ENCODE results near the gene PCDHGA7.
A peak's percentile ranks its signal among the peaks of the same experiment; 100 is the strongest.
"Not testable (repeated sequence)": the region's sequence is repeated elsewhere in the genome, so short reads cannot be mapped to it uniquely, and the experiment has no call there.

The PCDHGA7 gene

DNA sequence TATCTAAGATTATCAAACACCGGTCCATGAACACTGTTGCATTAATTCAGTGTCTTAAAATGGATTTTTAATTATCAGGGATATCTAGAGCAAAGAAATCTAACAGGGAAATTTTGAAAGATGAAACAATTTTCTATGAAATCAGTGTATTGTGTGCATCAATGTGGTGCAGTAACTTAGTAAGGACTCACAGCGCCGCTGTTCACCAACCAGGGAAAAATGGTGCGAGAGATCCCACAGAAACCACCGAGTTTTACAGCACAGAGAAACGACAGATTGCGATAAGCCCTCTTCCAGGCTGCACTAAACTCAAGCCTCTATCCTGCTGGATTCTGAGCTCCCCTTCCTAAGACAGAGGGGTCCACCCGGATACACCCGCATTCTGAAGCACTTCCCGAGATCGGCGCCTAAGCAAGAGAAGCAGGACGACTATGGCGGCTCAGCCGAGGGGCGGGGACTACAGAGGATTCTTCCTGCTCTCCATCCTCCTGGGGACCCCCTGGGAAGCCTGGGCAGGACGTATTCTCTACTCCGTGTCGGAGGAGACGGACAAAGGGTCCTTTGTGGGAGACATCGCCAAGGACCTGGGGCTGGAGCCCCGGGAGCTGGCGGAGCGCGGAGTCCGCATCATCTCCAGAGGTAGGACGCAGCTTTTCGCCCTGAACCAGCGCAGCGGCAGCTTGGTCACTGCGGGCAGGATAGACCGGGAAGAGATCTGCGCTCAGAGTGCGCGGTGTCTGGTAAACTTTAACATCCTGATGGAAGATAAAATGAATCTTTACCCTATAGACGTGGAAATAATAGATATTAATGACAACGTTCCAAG is at the start of gene PCDHGA7:
TSS of gene PCDHGA7 (plus strand) at position 274 of the 826 bp plus-strand sequence. CDS start at position 432, 158 bp downstream.
- Histone ChIP-seq H3K4me1 (ENCODE audit: control insufficient read depth, insufficient read depth, low read length, unreplicated experiment) (no peaks in the 10 kb centered on the region), H2AFZ (ENCODE audit: low read length, unreplicated experiment) (no peak within 1 kb of the TSS), H3K4me3 (ENCODE audit: low read depth, low read length) (peak within 1 kb of the TSS; percentile 67), H3K27ac (ENCODE audit: low read depth, low read length) (no peak within 1 kb of the TSS), H3K36me3 (ENCODE audit: insufficient read depth, low read length) (no peaks in the 10 kb centered on the region), H3K27me3 (ENCODE audit: insufficient read depth, low read length) (peaks cover 80% of the 10 kb centered on the region), H3K79me2 (ENCODE audit: control insufficient read depth, insufficient read depth, low read length, unreplicated experiment) (no peaks in the 10 kb centered on the region)

DNA sequence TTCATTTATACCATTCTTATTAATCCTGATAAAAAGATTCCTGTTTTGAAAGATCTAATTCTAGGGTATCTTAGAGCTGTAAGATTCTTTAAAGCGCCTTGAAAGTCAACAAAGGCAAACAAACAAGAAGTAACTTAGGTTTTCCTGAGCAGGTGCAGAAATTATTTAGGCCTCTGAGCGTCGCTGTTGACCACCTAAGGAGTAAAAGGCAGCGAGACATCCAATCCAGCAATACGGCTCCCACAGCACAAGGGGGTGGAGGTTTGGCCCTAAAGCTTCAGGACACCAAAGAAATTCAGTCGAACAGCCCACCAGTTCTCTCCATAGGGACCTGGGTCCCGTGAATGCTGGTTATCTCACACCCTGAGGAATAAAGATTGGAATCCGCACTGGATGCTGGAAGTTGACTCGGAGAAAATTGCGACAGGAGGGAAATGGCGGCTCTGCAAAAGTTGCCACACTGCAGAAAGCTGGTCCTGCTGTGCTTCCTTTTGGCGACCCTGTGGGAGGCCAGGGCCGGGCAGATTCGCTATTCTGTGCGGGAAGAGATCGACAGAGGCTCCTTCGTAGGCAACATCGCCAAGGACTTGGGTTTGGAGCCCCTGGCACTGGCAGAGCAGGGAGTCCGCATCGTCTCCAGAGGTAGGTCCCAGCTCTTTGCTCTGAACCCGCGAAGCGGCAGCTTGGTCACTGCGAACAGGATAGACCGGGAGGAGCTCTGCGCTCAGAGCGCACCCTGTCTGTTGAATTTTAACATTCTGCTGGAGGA is 43.8 kb upstream of the PCDHGA7 start, which contains the start of gene PCDHGA2:
TSS of gene PCDHGA2 (plus strand) at position 223 of the 769 bp plus-strand sequence.
- Histone ChIP-seq H3K79me2 (ENCODE audit: control insufficient read depth, insufficient read depth, low read length, unreplicated experiment) (no peaks in the 10 kb centered on the region), H3K4me3 (ENCODE audit: low read depth, low read length) (peak within 1 kb of the TSS; percentile 70), H3K36me3 (ENCODE audit: insufficient read depth, low read length) (no peaks in the 10 kb centered on the region), H3K4me1 (ENCODE audit: control insufficient read depth, insufficient read depth, low read length, unreplicated experiment) (no peaks in the 10 kb centered on the region), H3K27me3 (ENCODE audit: insufficient read depth, low read length) (peaks cover 74% of the 10 kb centered on the region), H3K27ac (ENCODE audit: low read depth, low read length) (no peak within 1 kb of the TSS), H2AFZ (ENCODE audit: low read length, unreplicated experiment) (peak within 1 kb of the TSS; percentile 57)

DNA sequence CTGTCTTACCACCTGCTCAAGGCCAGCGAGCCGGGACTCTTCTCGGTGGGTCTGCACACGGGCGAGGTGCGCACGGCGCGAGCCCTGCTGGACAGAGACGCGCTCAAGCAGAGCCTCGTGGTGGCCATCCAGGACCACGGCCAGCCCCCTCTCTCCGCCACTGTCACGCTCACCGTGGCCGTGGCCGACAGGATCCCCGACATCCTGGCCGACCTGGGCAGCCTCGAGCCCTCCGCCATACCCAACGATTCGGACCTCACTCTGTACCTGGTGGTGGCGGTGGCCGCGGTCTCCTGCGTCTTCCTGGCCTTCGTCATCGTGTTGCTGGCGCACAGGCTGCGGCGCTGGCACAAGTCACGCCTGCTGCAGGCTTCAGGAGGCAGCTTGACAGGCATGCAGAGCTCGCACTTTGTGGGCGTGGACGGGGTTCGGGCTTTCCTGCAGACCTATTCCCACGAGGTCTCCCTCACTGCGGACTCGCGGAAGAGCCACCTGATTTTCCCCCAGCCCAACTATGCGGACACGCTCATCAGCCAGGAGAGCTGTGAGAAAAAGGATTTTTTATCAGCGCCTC is 41.7 kb upstream of the PCDHGA7 start:
- not testable (repeated sequence) for H3K36me3 ChIP-seq (ENCODE audit: insufficient read depth, low read length); H3K4me3 ChIP-seq (ENCODE audit: low read depth, low read length); H3K4me1 ChIP-seq (ENCODE audit: control insufficient read depth, insufficient read depth, low read length, unreplicated experiment); H3K27ac ChIP-seq (ENCODE audit: low read depth, low read length); H3K79me2 ChIP-seq (ENCODE audit: control insufficient read depth, insufficient read depth, low read length, unreplicated experiment); H2AFZ ChIP-seq (ENCODE audit: low read length, unreplicated experiment)
- H3K27me3 ChIP-seq (ENCODE audit: insufficient read depth, low read length): peaks cover 71% of the 10 kb centered on the region

GRCh38 chr5:141342773-141343172 is 39.8 kb upstream of the PCDHGA7 start:
- Histone ChIP-seq H3K27me3 (ENCODE audit: insufficient read depth, low read length) (peaks cover 64% of the 10 kb centered on the region), H3K36me3 (ENCODE audit: insufficient read depth, low read length) (no peaks in the 10 kb centered on the region), H3K79me2 (ENCODE audit: control insufficient read depth, insufficient read depth, low read length, unreplicated experiment) (no peaks in the 10 kb centered on the region), H3K27ac (ENCODE audit: low read depth, low read length) (no peak overlapping the region), H3K4me1 (ENCODE audit: control insufficient read depth, insufficient read depth, low read length, unreplicated experiment) (no peaks in the 10 kb centered on the region), H3K4me3 (ENCODE audit: low read depth, low read length) (no peak overlapping the region), H2AFZ (ENCODE audit: low read length, unreplicated experiment) (no peak overlapping the region)

DNA sequence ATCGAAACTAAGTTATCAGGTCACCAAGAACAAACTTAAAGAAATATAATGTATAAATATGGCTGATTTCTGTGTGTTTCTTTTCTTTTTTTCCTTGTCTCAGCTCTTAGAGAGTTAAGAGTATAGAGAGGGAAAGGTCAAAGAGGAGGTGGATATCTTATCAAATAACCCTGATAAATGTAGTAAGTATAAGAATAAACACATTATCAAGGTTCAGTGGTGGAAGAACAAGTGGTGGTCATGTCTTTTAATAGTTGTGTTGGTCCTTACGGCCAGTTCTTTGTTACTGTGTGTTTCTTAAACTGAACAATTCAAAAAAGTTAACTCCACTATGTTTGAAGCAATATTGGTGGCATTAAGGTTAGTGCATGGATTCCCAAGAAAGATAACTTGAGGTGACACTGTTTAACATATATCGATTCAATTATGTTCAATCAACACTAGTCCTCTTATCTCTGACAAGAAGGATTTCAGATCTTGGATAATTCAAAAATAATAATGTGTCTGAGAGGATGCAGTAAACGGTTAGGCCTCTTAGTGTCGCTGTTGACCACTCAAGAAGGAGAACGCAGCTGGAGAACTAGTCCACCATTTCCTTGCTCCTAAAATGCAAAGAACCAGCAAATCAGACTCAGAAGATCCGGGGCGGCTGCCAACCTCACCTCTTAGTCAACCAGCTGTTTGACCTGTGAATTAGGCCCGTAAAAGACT is 39.1 kb upstream of the PCDHGA7 start, which contains the start of gene PCDHGA3:
TSS of gene PCDHGA3 (plus strand) at position 588 of the 711 bp plus-strand sequence. CDS start 205 bp downstream, outside the sequence.
- no peaks in the 10 kb centered on the region for H3K36me3 ChIP-seq (ENCODE audit: insufficient read depth, low read length)
- H3K79me2 ChIP-seq (ENCODE audit: control insufficient read depth, insufficient read depth, low read length, unreplicated experiment): no peaks in the 10 kb centered on the region
- no peak within 1 kb of the TSS for H3K27ac ChIP-seq (ENCODE audit: low read depth, low read length)
- no peak within 1 kb of the TSS for H2AFZ ChIP-seq (ENCODE audit: low read length, unreplicated experiment)
- no peaks in the 10 kb centered on the region for H3K4me1 ChIP-seq (ENCODE audit: control insufficient read depth, insufficient read depth, low read length, unreplicated experiment)
- H3K4me3 ChIP-seq (ENCODE audit: low read depth, low read length): peak within 1 kb of the TSS; percentile 41; the same call in 1 of the 2 replicates
- H3K27me3 ChIP-seq (ENCODE audit: insufficient read depth, low read length): peaks cover 64% of the 10 kb centered on the region

- Histone ChIP-seq H3K27me3 (ENCODE audit: insufficient read depth, low read length) (peaks cover 66% of the 10 kb centered on the region), H3K79me2 (ENCODE audit: control insufficient read depth, insufficient read depth, low read length, unreplicated experiment) (no peaks in the 10 kb centered on the region), H2AFZ (ENCODE audit: low read length, unreplicated experiment) (no peak overlapping the region), H3K36me3 (ENCODE audit: insufficient read depth, low read length) (no peaks in the 10 kb centered on the region), H3K27ac (ENCODE audit: low read depth, low read length) (no peak overlapping the region), H3K4me3 (ENCODE audit: low read depth, low read length) (peak overlapping the region; percentile 41; the same call in 1 of the 2 replicates), H3K4me1 (ENCODE audit: control insufficient read depth, insufficient read depth, low read length, unreplicated experiment) (no peaks in the 10 kb centered on the region)
Measured at GRCh38 chr5:141343953-141344463, 38.5 kb upstream of the PCDHGA7 start.

DNA sequence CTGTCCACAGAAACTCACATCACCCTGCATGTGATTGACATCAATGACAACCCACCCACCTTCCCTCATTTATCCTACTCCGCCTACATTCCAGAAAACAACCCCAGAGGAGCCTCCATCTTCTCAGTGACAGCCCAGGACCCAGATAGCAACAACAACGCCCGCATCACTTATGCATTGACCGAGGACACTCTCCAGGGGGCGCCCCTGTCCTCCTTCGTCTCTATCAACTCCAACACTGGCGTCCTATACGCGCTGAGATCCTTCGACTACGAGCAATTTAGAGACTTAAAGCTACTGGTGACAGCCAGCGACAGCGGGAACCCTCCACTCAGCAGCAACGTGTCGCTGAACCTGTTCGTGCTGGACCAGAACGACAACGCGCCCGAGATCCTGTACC is 37.2 kb upstream of the PCDHGA7 start:
- H3K4me3 ChIP-seq (ENCODE audit: low read depth, low read length): no peak overlapping the region
- H3K79me2 ChIP-seq (ENCODE audit: control insufficient read depth, insufficient read depth, low read length, unreplicated experiment): no peaks in the 10 kb centered on the region
- H3K27ac ChIP-seq (ENCODE audit: low read depth, low read length): no peak overlapping the region
- H2AFZ ChIP-seq (ENCODE audit: low read length, unreplicated experiment): no peak overlapping the region
- H3K4me1 ChIP-seq (ENCODE audit: control insufficient read depth, insufficient read depth, low read length, unreplicated experiment): no peaks in the 10 kb centered on the region
- H3K36me3 ChIP-seq (ENCODE audit: insufficient read depth, low read length): no peaks in the 10 kb centered on the region
- H3K27me3 ChIP-seq (ENCODE audit: insufficient read depth, low read length): peaks cover 60% of the 10 kb centered on the region

- not testable (repeated sequence) for H3K36me3 ChIP-seq (ENCODE audit: insufficient read depth, low read length); H2AFZ ChIP-seq (ENCODE audit: low read length, unreplicated experiment); H3K4me1 ChIP-seq (ENCODE audit: control insufficient read depth, insufficient read depth, low read length, unreplicated experiment); H3K79me2 ChIP-seq (ENCODE audit: control insufficient read depth, insufficient read depth, low read length, unreplicated experiment); H3K4me3 ChIP-seq (ENCODE audit: low read depth, low read length); H3K27ac ChIP-seq (ENCODE audit: low read depth, low read length)
- peaks cover 63% of the 10 kb centered on the region for H3K27me3 ChIP-seq (ENCODE audit: insufficient read depth, low read length)
Measured at GRCh38 chr5:141346017-141346416, 36.5 kb upstream of the PCDHGA7 start.

GRCh38 chr5:141349917-141350619 is 32.5 kb upstream of the PCDHGA7 start, which contains the start of gene PCDHGB1:
PCDHGB1 (plus strand) TSS chr5:141350099; CDS start chr5:141350261, 162 bp downstream.
- H3K27me3 ChIP-seq (ENCODE audit: insufficient read depth, low read length): peaks cover 78% of the 10 kb centered on the region
- no peak within 1 kb of the TSS for H3K27ac ChIP-seq (ENCODE audit: low read depth, low read length)
- peak within 1 kb of the TSS; percentile 75 for H3K4me3 ChIP-seq (ENCODE audit: low read depth, low read length)

More at GRCh38 chr5:141349917-141350619, 32.5 kb upstream of the PCDHGA7 start, which contains the start of gene PCDHGB1:
- H3K79me2 ChIP-seq (ENCODE audit: control insufficient read depth, insufficient read depth, low read length, unreplicated experiment): no peaks in the 10 kb centered on the region
- H2AFZ ChIP-seq (ENCODE audit: low read length, unreplicated experiment): peak within 1 kb of the TSS; percentile 69
- H3K4me1 ChIP-seq (ENCODE audit: control insufficient read depth, insufficient read depth, low read length, unreplicated experiment): no peaks in the 10 kb centered on the region
- no peaks in the 10 kb centered on the region for H3K36me3 ChIP-seq (ENCODE audit: insufficient read depth, low read length)
